SJSA1 (cell line): ENCODE results near the gene SAFB. TPM values are rescaled to one million over a fixed set of nuclear protein-coding genes. Genes with fewer than 3 reads are reported as not detected.

ENCODE experiments used
- DNase-seq, 2 experiments: peaks; one replicate each; pipeline ENCODE4 v3.0.0-alpha.2; 2015 to 2020; ENCODE audit warnings: low spot score in 2 of 2, low read depth in 1 of 2
- H3K27ac ChIP-seq: fragments of 250-450 bp; sonication (Bioruptor Pico); 2 replicates; pipeline ENCODE4 v1.5.1; 2020; ENCODE audit warnings: mild to moderate bottlenecking, moderate library complexity
- H3K27me3 ChIP-seq: fragments of 250-450 bp; sonication (Bioruptor Pico); replicated peaks from 2 replicates; pipeline ENCODE4 v1.5.1; 2020; ENCODE audit warnings: mild to moderate bottlenecking, moderate library complexity
- H3K36me3 ChIP-seq: fragments of 250-450 bp; sonication (Bioruptor Pico); 2 replicates; pipeline ENCODE4 v1.5.1; 2020; ENCODE audit warnings: mild to moderate bottlenecking
- H3K4me1 ChIP-seq: fragments of 250-450 bp; sonication (Bioruptor Pico); replicated peaks from 2 replicates; pipeline ENCODE4 v1.6.1; 2021; ENCODE audit warnings: mild to moderate bottlenecking
- H3K4me3 ChIP-seq: fragments of 250-450 bp; sonication (Bioruptor Pico); 2 replicates; pipeline ENCODE4 v1.5.1; 2020; ENCODE audit warnings: mild to moderate bottlenecking
- H3K9me3 ChIP-seq: fragments of 250-450 bp; sonication (Bioruptor Pico); replicated peaks from 2 replicates; pipeline ENCODE4 v1.5.1; 2020; ENCODE audit warnings: mild to moderate bottlenecking
- total RNA-seq: library from RNA; depleted of rRNA; stranded (reverse); fragments of >200 nt; shearing (Covaris generic); gene quantifications from 2 replicates; pipeline ENCODE4 v1.2.3, GENCODE V29; 2014; rRNA removed

SAFB gene
- total RNA-seq: 41.0 and 70.9 TPM in 2 replicates

GRCh38 chr19:5622465-5623396 is at the start of gene SAFB, which contains the start of gene SAFB2:
TSS of gene SAFB (plus strand) at chr19:5623083. CDS start at chr19:5623206, 123 bp downstream.
TSS of gene SAFB2 (minus strand) at chr19:5622776. CDS start at chr19:5622715, 61 bp downstream.
- DNase-seq: peak; percentile 96 to 100
- Histone ChIP-seq H3K27me3 (no peaks in the 10 kb centered on the region), H3K27ac (peak within 1 kb of the TSS; percentile 72), H3K36me3 (peaks cover 63% of the 10 kb centered on the region), H3K4me3 (peak within 1 kb of the TSS; percentile 89), H3K4me1 (peaks cover 5% of the 10 kb centered on the region), H3K9me3 (no peaks in the 10 kb centered on the region)

GRCh38 chr19:5575590-5575989 is 47.3 kb upstream of the SAFB start:
- H3K4me3 ChIP-seq: no peak overlapping the region
- H3K9me3 ChIP-seq: no peaks in the 10 kb centered on the region
- H3K27me3 ChIP-seq: no peaks in the 10 kb centered on the region
- no peak overlapping the region for H3K27ac ChIP-seq
- no peak for DNase-seq
- no peaks in the 10 kb centered on the region for H3K36me3 ChIP-seq
- peaks cover 15% of the 10 kb centered on the region for H3K4me1 ChIP-seq

- no peak overlapping the region for H3K4me3 ChIP-seq
- H3K9me3 ChIP-seq: no peaks in the 10 kb centered on the region
- no peaks in the 10 kb centered on the region for H3K27me3 ChIP-seq
- peak; percentile 47 to 67 for DNase-seq
- H3K27ac ChIP-seq: no peak overlapping the region
- peaks cover 33% of the 10 kb centered on the region for H3K4me1 ChIP-seq
- peaks cover 8% of the 10 kb centered on the region; the same call in 1 of the 2 replicates for H3K36me3 ChIP-seq
Measured at GRCh38 chr19:5578097-5578846, 44.6 kb upstream of the SAFB start.

GRCh38 chr19:5579286-5579685 is 43.6 kb upstream of the SAFB start:
- H3K4me1 ChIP-seq: peaks cover 33% of the 10 kb centered on the region
- H3K36me3 ChIP-seq: peaks cover 9% of the 10 kb centered on the region; the same call in 1 of the 2 replicates
- no peak for DNase-seq
- no peaks in the 10 kb centered on the region for H3K9me3 ChIP-seq
- no peak overlapping the region for H3K4me3 ChIP-seq
- no peaks in the 10 kb centered on the region for H3K27me3 ChIP-seq
- H3K27ac ChIP-seq: no peak overlapping the region

- Histone ChIP-seq H3K27ac (no peak overlapping the region), H3K36me3 (peaks cover 12% of the 10 kb centered on the region; the same call in 1 of the 2 replicates), H3K27me3 (no peaks in the 10 kb centered on the region), H3K4me1 (peaks cover 33% of the 10 kb centered on the region), H3K4me3 (no peak overlapping the region), H3K9me3 (no peaks in the 10 kb centered on the region)
- no peak for DNase-seq
Measured at GRCh38 chr19:5579697-5580096, 43.2 kb upstream of the SAFB start.

GRCh38 chr19:5580161-5580571 is 42.7 kb upstream of the SAFB start:
- Histone ChIP-seq H3K4me3 (no peak overlapping the region), H3K27ac (no peak overlapping the region), H3K27me3 (no peaks in the 10 kb centered on the region), H3K36me3 (peaks cover 13% of the 10 kb centered on the region; the same call in 1 of the 2 replicates), H3K9me3 (no peaks in the 10 kb centered on the region), H3K4me1 (peaks cover 33% of the 10 kb centered on the region)
- peak; percentile 79 to 82 for DNase-seq

GRCh38 chr19:5585461-5586299 is 37.2 kb upstream of the SAFB start:
- H3K27ac ChIP-seq: no peak overlapping the region
- no peaks in the 10 kb centered on the region for H3K9me3 ChIP-seq
- no peaks in the 10 kb centered on the region for H3K27me3 ChIP-seq
- no peak overlapping the region for H3K4me3 ChIP-seq
- H3K36me3 ChIP-seq: peaks cover 59% of the 10 kb centered on the region
- H3K4me1 ChIP-seq: peaks cover 18% of the 10 kb centered on the region
- DNase-seq: no peak

- Histone ChIP-seq H3K27ac (no peak overlapping the region), H3K9me3 (no peaks in the 10 kb centered on the region), H3K4me1 (peaks cover 9% of the 10 kb centered on the region), H3K4me3 (no peak overlapping the region), H3K36me3 (peaks cover 67% of the 10 kb centered on the region), H3K27me3 (no peaks in the 10 kb centered on the region)
- no peak for DNase-seq
Measured at GRCh38 chr19:5586300-5587070, 36.4 kb upstream of the SAFB start.

- no peak overlapping the region for H3K27ac ChIP-seq
- H3K4me1 ChIP-seq: peaks cover 4% of the 10 kb centered on the region
- H3K27me3 ChIP-seq: no peaks in the 10 kb centered on the region
- DNase-seq: no peak
- peaks cover 73% of the 10 kb centered on the region for H3K36me3 ChIP-seq
- H3K9me3 ChIP-seq: no peaks in the 10 kb centered on the region
- no peak overlapping the region for H3K4me3 ChIP-seq
Measured at GRCh38 chr19:5587071-5587455, 35.8 kb upstream of the SAFB start.

GRCh38 chr19:5587661-5588060 is 35.2 kb upstream of the SAFB start:
- Histone ChIP-seq H3K27me3 (no peaks in the 10 kb centered on the region), H3K9me3 (no peaks in the 10 kb centered on the region), H3K27ac (no peak overlapping the region), H3K4me3 (no peak overlapping the region), H3K4me1 (no peaks in the 10 kb centered on the region; the same call in 1 of the 2 replicates), H3K36me3 (peaks cover 76% of the 10 kb centered on the region)
- DNase-seq: no peak

- Histone ChIP-seq H3K27me3 (no peaks in the 10 kb centered on the region), H3K27ac (no peak overlapping the region), H3K36me3 (peaks cover 78% of the 10 kb centered on the region), H3K4me3 (no peak overlapping the region), H3K4me1 (no peaks in the 10 kb centered on the region), H3K9me3 (no peaks in the 10 kb centered on the region)
- DNase-seq: no peak
Measured at GRCh38 chr19:5588441-5588840, 34.4 kb upstream of the SAFB start.

GRCh38 chr19:5588906-5589676 is 33.8 kb upstream of the SAFB start:
- no peaks in the 10 kb centered on the region for H3K4me1 ChIP-seq
- H3K27ac ChIP-seq: no peak overlapping the region
- no peak for DNase-seq
- H3K27me3 ChIP-seq: no peaks in the 10 kb centered on the region
- H3K36me3 ChIP-seq: peaks cover 84% of the 10 kb centered on the region
- H3K4me3 ChIP-seq: no peak overlapping the region
- H3K9me3 ChIP-seq: no peaks in the 10 kb centered on the region
